Glutamatergic neuron (in vitro differentiated cells): ENCODE data around the gene PSMB3. TPM values are rescaled to one million over a fixed set of nuclear protein-coding genes. Genes with fewer than 3 reads are reported as not detected.
A peak's percentile ranks its signal among the peaks of the same experiment; 100 is the strongest.

Experiments
- DNase-seq: peaks from one replicate; pipeline ENCODE4 v3.0.0; 2022
- H3K27ac Mint-ChIP-seq: one replicate; pipeline ENCODE4 v1.8.0; 2020; ENCODE audit warnings: mild to moderate bottlenecking, mixed read lengths, inconsistent platforms; ENCODE audit not compliant: unreplicated experiment
- H3K27me3 Mint-ChIP-seq: one replicate; pipeline ENCODE4 v1.8.0; 2020; ENCODE audit warnings: mild to moderate bottlenecking, moderate library complexity, mixed read lengths, inconsistent platforms; ENCODE audit not compliant: unreplicated experiment
- H3K36me3 Mint-ChIP-seq: one replicate; pipeline ENCODE4 v1.8.0; 2020; ENCODE audit warnings: mild to moderate bottlenecking, mixed read lengths, inconsistent platforms; ENCODE audit not compliant: unreplicated experiment
- H3K4me1 Mint-ChIP-seq: one replicate; pipeline ENCODE4 v1.8.0; 2020; ENCODE audit warnings: mild to moderate bottlenecking, low read depth, mixed read lengths, inconsistent platforms; ENCODE audit not compliant: unreplicated experiment
- H3K4me3 Mint-ChIP-seq: one replicate; pipeline ENCODE4 v1.8.0; 2020; ENCODE audit warnings: mild to moderate bottlenecking, mixed read lengths, inconsistent platforms; ENCODE audit not compliant: unreplicated experiment
- H3K9me3 Mint-ChIP-seq: one replicate; pipeline ENCODE4 v1.8.0; 2020; ENCODE audit warnings: mild to moderate bottlenecking, moderate library complexity, mixed read lengths, inconsistent platforms; ENCODE audit not compliant: unreplicated experiment
- total RNA-seq: library from RNA; stranded (reverse); fragmentation: NEBNext Ultra II Directional; extraction: Animal tissue kit (Norgen Biotek cat#: 25700); gene quantifications from one replicate; pipeline ENCODE4 v1.2.1, GENCODE V29; 2021; ENCODE audit not compliant: unreplicated experiment
- TF ChIP-seq, protein P1 (sequence below): fragments of 200-600 bp; sonication (generic); IDR thresholded peaks from one replicate; pipeline ENCODE4 v1.5.0; 2021; ENCODE audit not compliant: partially characterized antibody, unreplicated experiment

The PSMB3 gene
- total RNA-seq, 1 donor from 2014 or later, result 121 TPM

DNA sequence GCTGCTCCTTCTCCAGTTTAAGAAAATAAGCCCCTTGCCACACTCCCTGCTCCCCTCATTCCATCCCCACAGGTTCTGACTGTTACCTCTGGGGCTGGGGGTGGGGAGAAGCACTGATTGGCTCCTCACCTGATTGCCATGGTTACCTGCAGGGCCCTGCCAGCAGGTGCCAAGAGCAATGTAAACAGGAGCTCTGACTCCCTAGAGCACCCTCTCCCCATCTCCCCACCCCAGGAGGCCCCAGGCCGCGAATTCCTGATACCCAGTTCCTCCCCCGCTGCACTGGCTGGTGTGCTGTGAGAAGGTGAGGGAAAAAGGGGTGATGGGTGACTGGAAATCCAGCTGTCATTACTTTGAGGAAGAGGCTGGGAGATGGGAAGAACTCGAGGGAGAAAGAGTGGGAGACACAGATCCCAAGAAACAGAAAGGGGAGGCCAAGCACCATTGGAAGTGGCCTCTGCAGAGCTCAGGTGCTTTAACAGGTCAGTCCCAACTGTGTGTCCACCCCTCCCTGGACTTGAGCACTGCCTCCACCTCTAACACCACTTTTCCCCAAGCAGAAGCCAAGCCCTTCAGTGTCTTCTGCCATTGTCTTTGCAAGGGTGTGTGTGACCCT is 8.9 kb upstream of the PSMB3 start:
- peak overlapping the region; percentile 43 for H3K4me3 Mint-ChIP-seq
- peaks cover 17% of the 10 kb centered on the region for H3K9me3 Mint-ChIP-seq
- TF ChIP-seq, protein P1, sequence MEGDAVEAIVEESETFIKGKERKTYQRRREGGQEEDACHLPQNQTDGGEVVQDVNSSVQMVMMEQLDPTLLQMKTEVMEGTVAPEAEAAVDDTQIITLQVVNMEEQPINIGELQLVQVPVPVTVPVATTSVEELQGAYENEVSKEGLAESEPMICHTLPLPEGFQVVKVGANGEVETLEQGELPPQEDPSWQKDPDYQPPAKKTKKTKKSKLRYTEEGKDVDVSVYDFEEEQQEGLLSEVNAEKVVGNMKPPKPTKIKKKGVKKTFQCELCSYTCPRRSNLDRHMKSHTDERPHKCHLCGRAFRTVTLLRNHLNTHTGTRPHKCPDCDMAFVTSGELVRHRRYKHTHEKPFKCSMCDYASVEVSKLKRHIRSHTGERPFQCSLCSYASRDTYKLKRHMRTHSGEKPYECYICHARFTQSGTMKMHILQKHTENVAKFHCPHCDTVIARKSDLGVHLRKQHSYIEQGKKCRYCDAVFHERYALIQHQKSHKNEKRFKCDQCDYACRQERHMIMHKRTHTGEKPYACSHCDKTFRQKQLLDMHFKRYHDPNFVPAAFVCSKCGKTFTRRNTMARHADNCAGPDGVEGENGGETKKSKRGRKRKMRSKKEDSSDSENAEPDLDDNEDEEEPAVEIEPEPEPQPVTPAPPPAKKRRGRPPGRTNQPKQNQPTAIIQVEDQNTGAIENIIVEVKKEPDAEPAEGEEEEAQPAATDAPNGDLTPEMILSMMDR, result no peak
- H3K4me1 Mint-ChIP-seq, result peaks cover 39% of the 10 kb centered on the region
- no peaks in the 10 kb centered on the region for H3K36me3 Mint-ChIP-seq
- DNase-seq, result no peak
- H3K27ac Mint-ChIP-seq, result no peak overlapping the region
- H3K27me3 Mint-ChIP-seq, result peaks cover 9% of the 10 kb centered on the region

DNA sequence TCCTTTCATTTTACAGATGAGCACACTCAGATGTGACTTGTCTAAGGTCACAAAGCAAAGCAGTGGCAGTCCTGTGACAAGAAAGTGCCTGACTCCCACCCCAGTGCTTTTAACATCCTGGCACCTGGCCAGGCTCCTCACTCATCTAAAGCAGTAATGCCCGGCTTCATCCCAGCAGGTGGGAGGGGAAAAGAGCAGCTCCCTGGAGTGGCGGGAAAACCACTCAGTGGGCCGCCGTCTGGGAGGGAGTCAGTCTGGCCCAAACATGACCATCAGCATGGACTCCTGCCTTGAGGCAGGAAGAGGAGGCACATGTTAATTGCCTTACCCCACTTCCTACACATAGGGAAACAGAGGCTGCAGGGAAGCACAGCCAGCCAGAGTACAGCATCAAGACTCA is 7.0 kb upstream of the PSMB3 start:
- Mint-ChIP-seq H3K9me3 (peaks cover 18% of the 10 kb centered on the region), H3K4me1 (peaks cover 38% of the 10 kb centered on the region), H3K36me3 (no peaks in the 10 kb centered on the region), H3K27ac (no peak overlapping the region), H3K27me3 (peaks cover 12% of the 10 kb centered on the region), H3K4me3 (peak overlapping the region; percentile 95)
- no peak for DNase-seq
- TF ChIP-seq, protein P1, result no peak

DNA sequence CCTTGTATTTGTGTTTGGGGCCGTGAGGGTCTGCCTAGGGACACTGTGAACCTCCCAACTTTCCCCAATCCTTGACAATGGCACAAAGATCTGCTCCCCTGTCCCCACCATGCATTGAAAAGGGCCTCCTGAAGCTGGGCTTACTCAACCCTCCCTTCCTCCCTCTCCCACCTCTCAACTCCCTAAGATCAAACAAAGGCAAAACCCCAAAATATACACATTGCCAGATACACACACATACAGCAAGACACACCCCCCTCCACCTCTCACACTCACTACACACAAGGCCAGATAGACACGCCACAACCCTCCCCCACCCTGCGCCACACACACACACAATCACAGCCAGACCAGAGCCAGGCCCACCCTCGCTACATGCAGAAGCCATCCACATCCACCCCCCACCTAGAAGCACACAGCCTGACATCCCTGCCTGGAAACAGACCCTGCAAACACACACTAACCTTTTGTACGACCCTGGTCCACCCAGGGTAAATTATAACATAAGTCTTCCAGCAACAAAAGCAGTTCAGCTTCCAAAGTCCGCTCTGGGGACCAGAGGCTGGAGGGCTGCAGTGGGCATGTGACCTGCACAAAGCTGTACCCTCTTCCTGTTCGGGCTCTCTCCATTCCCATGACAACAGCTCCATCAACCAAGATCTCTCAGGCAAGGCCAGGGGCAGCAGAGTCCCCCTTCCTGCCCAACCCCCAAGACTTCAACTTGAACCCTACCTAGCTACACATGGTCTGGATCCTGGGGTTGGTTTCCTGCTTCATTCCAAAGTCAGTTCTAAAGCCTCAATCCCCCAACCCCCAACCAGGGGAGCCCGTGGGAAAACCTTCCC is 6.3 kb upstream of the PSMB3 start:
- Mint-ChIP-seq H3K27ac (peak overlapping the region; percentile 69), H3K4me1 (peaks cover 40% of the 10 kb centered on the region), H3K27me3 (peaks cover 15% of the 10 kb centered on the region), H3K4me3 (peak overlapping the region; percentile 95), H3K9me3 (peaks cover 22% of the 10 kb centered on the region), H3K36me3 (peaks cover 3% of the 10 kb centered on the region)
- TF ChIP-seq, protein P1, result no peak
- DNase-seq, result no peak

DNA sequence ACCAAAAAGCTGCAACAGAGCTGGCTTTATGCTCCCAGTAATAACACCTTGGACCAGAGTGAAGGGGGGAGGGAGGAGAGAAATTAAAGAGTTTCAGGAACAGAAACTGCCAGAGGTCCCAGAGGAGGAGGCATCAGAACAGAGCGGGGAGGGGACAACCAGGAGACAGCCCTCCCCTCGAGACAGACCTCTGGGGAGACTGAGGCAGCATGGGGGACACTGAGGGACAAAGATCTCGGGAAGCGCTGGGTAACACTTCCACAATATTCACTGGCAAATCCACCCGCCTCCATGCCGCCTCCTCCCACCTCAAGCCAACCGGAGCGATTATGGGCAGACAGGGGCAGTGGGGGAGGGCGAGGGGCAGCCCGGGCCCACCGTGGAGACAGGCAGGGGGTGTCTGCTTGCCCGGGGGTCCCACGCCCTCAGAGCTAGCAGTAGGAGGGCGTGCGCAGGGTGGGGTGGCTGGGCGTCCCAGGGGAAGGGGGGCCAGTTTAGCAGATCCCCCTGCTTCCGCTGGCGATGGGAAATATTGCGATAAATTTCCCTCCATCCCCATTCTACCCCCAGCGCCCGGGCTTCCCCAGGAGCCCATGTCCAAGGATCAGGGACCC is 5.6 kb upstream of the PSMB3 start:
- Mint-ChIP-seq H3K27me3 (peaks cover 22% of the 10 kb centered on the region), H3K36me3 (peaks cover 5% of the 10 kb centered on the region), H3K4me1 (peaks cover 37% of the 10 kb centered on the region), H3K27ac (peak overlapping the region; percentile 69), H3K9me3 (peaks cover 28% of the 10 kb centered on the region), H3K4me3 (peak overlapping the region; percentile 95)
- TF ChIP-seq, protein P1, result no peak
- peak; percentile 43 for DNase-seq
